T-helper 1 cell treated with Interleukin-12 subunit alpha and Interleukin-12 subunit beta and Interleukin-4 antibody, amounts not matched to agents 30 μg/mL and 1 μg/mL, for 36 hours (primary cell): Measurements from ENCODE around the gene ABCD4.

Experiments
- H3K27ac Mint-ChIP-seq: one replicate; pipeline ENCODE4 v1.8.0; 2021; ENCODE audit warnings: mild to moderate bottlenecking, mixed read lengths
- H3K27me3 Mint-ChIP-seq: one replicate; pipeline ENCODE4 v1.8.0; 2021; ENCODE audit warnings: low read depth, mixed read lengths
- H3K36me3 Mint-ChIP-seq: one replicate; pipeline ENCODE4 v1.8.0; 2021; ENCODE audit warnings: low read depth, mixed read lengths
- H3K4me1 Mint-ChIP-seq: one replicate; pipeline ENCODE4 v1.8.0; 2021; ENCODE audit warnings: low read depth, mixed read lengths
- H3K4me3 Mint-ChIP-seq: one replicate; pipeline ENCODE4 v1.8.0; 2021; ENCODE audit warnings: mild to moderate bottlenecking, moderate library complexity, mixed read lengths
- H3K9me3 Mint-ChIP-seq: one replicate; pipeline ENCODE4 v1.8.0; 2021; ENCODE audit warnings: mixed read lengths

The ABCD4 gene

GRCh38 chr14:74239848-74240793, 62.6 kb downstream of the ABCD4 start:
- H3K9me3 Mint-ChIP-seq = no peaks in the 10 kb centered on the region
- H3K27ac Mint-ChIP-seq = no peak overlapping the region
- no peak overlapping the region for H3K4me3 Mint-ChIP-seq
- peaks cover 2% of the 10 kb centered on the region for H3K36me3 Mint-ChIP-seq
- H3K4me1 Mint-ChIP-seq = peaks cover 12% of the 10 kb centered on the region
- peaks cover 74% of the 10 kb centered on the region for H3K27me3 Mint-ChIP-seq

DNA sequence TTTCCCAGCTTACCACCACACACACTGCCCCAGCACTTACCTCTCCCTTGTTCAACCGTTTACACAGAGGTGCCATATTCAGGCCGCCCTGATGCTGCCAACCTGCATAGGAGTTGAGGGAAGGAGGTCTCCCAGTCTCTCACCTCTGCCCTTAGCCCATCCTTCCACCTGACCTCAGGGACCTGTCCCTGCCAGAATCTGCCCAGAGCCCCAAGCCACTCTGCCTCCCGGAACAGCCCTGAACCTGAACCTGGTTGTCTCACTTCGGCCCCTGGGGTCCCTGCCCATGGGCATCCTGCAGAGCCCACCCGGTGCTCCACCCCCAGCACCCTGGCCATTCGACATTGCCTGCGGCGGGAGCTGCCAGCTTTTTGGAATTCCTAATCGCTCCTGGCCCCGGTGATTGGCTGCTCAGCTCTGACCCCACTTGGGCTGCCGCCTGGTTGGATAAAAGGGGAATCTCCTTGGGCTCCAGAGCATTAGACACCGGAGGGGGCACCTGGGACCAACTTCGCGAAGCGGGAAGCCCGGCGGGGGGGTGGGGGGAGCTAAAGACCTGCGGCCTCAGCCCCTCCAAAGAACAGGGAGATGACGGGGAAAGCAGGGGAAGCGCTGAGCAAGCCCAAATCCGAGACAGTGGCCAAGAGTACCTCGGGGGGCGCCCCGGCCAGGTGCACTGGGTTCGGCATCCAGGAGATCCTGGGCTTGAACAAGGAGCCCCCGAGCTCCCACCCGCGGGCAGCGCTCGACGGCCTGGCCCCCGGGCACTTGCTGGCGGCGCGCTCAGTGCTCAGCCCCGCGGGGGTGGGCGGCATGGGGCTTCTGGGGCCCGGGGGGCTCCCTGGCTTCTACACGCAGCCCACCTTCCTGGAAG, 63.5 kb downstream of the ABCD4 start, which contains the start of gene VSX2:
Gene VSX2, plus strand, starts transcription at position 476 of the 874 bp plus-strand sequence. Its CDS starts 113 bp downstream, at position 589.
- peaks cover 12% of the 10 kb centered on the region for H3K4me1 Mint-ChIP-seq
- H3K36me3 Mint-ChIP-seq = peaks cover 2% of the 10 kb centered on the region
- no peak within 1 kb of the TSS for H3K4me3 Mint-ChIP-seq
- H3K27ac Mint-ChIP-seq = no peak within 1 kb of the TSS
- H3K27me3 Mint-ChIP-seq = peaks cover 72% of the 10 kb centered on the region
- H3K9me3 Mint-ChIP-seq = no peaks in the 10 kb centered on the region

- Mint-ChIP-seq H3K4me1 (peaks cover 7% of the 10 kb centered on the region), H3K9me3 (no peaks in the 10 kb centered on the region), H3K36me3 (peaks cover 2% of the 10 kb centered on the region), H3K27me3 (peaks cover 58% of the 10 kb centered on the region), H3K4me3 (no peak overlapping the region), H3K27ac (no peak overlapping the region)
These were observed 65.3 kb downstream of the ABCD4 start for GRCh38 chr14:74237441-74237840.
